Measurements from ENCODE around the gene NEDD4L. TPM values are rescaled to one million over a fixed set of nuclear protein-coding genes. Genes with fewer than 3 reads are reported as not detected.
"Not testable (repeated sequence)": the region's sequence is repeated elsewhere in the genome, so short reads cannot be mapped to it uniquely, and the experiment has no call there.

Gene NEDD4L
- total RNA-seq: 40.0 and 41.1 TPM in 2 replicates
- long read RNA-seq, partial matches to known transcripts: 19 of 104 reads
- long read RNA-seq, other reads (novel, unspliced or antisense): 84 of 104 reads

- no peaks in the 10 kb centered on the region for H3K36me3 Mint-ChIP-seq (ENCODE audit: unreplicated experiment)
- peak within 1 kb of the TSS; percentile 73 for H3K27ac Mint-ChIP-seq (ENCODE audit: unreplicated experiment)
- TF ChIP-seq CTCF (IDR thresholded peaks at IDR 0.05): peak; percentile 95
- H3K4me1 Mint-ChIP-seq (ENCODE audit: unreplicated experiment): peaks cover 28% of the 10 kb centered on the region
- DNase-seq (ENCODE audit: extremely low spot score, unreplicated experiment): peak; percentile 94
- H3K27me3 Mint-ChIP-seq (ENCODE audit: unreplicated experiment): peaks cover 5% of the 10 kb centered on the region
- no peaks in the 10 kb centered on the region for H3K9me3 Mint-ChIP-seq (ENCODE audit: unreplicated experiment)
- peak within 1 kb of the TSS; percentile 98 for H3K4me3 Mint-ChIP-seq (ENCODE audit: unreplicated experiment)
These were observed at the start of gene NEDD4L for GRCh38 chr18:58043491-58044369. Gene NEDD4L, plus strand, starts transcription at chr18:58044226. Its CDS starts 435 bp downstream, at chr18:58044661.

- Mint-ChIP-seq H3K27ac (ENCODE audit: unreplicated experiment) (no peak overlapping the region), H3K9me3 (ENCODE audit: unreplicated experiment) (no peaks in the 10 kb centered on the region), H3K4me1 (ENCODE audit: unreplicated experiment) (peaks cover 5% of the 10 kb centered on the region), H3K27me3 (ENCODE audit: unreplicated experiment) (peaks cover 9% of the 10 kb centered on the region), H3K4me3 (ENCODE audit: unreplicated experiment) (no peak overlapping the region), H3K36me3 (ENCODE audit: unreplicated experiment) (no peaks in the 10 kb centered on the region)
- no peak for TF ChIP-seq CTCF (IDR thresholded peaks at IDR 0.05)
- DNase-seq (ENCODE audit: extremely low spot score, unreplicated experiment): no peak
These were observed 48.7 kb upstream of the NEDD4L start for GRCh38 chr18:57995331-57995730.

- not testable (repeated sequence) for H3K4me3 Mint-ChIP-seq (ENCODE audit: unreplicated experiment); H3K9me3 Mint-ChIP-seq (ENCODE audit: unreplicated experiment); DNase-seq (ENCODE audit: extremely low spot score, unreplicated experiment); H3K4me1 Mint-ChIP-seq (ENCODE audit: unreplicated experiment); H3K27me3 Mint-ChIP-seq (ENCODE audit: unreplicated experiment); H3K36me3 Mint-ChIP-seq (ENCODE audit: unreplicated experiment); H3K27ac Mint-ChIP-seq (ENCODE audit: unreplicated experiment)
These were observed 47.1 kb upstream of the NEDD4L start for GRCh38 chr18:57996894-57997293.

- no peak for TF ChIP-seq CTCF (IDR thresholded peaks at IDR 0.05)
- H3K27me3 Mint-ChIP-seq (ENCODE audit: unreplicated experiment): peaks cover 8% of the 10 kb centered on the region
- DNase-seq (ENCODE audit: extremely low spot score, unreplicated experiment): no peak
- H3K27ac Mint-ChIP-seq (ENCODE audit: unreplicated experiment): no peak overlapping the region
- H3K4me1 Mint-ChIP-seq (ENCODE audit: unreplicated experiment): peaks cover 5% of the 10 kb centered on the region
- no peaks in the 10 kb centered on the region for H3K36me3 Mint-ChIP-seq (ENCODE audit: unreplicated experiment)
- H3K4me3 Mint-ChIP-seq (ENCODE audit: unreplicated experiment): no peak overlapping the region
- no peaks in the 10 kb centered on the region for H3K9me3 Mint-ChIP-seq (ENCODE audit: unreplicated experiment)
These were observed 46.2 kb upstream of the NEDD4L start for GRCh38 chr18:57997820-57998219.

- Mint-ChIP-seq H3K36me3 (ENCODE audit: unreplicated experiment) (no peaks in the 10 kb centered on the region), H3K27ac (ENCODE audit: unreplicated experiment) (no peak overlapping the region), H3K9me3 (ENCODE audit: unreplicated experiment) (no peaks in the 10 kb centered on the region), H3K4me1 (ENCODE audit: unreplicated experiment) (peaks cover 8% of the 10 kb centered on the region), H3K4me3 (ENCODE audit: unreplicated experiment) (no peak overlapping the region), H3K27me3 (ENCODE audit: unreplicated experiment) (peaks cover 5% of the 10 kb centered on the region)
- DNase-seq (ENCODE audit: extremely low spot score, unreplicated experiment): no peak
- no peak for TF ChIP-seq CTCF (IDR thresholded peaks at IDR 0.05)
These were observed 45.6 kb upstream of the NEDD4L start for GRCh38 chr18:57998461-57998860.
